Body of pancreas (tissue), 4 donors: Measurements from ENCODE around the gene CAPN2. TPM values are rescaled to one million over a fixed set of nuclear protein-coding genes. Genes with fewer than 3 reads are reported as not detected.
"Not testable (repeated sequence)": the region's sequence is repeated elsewhere in the genome, so short reads cannot be mapped to it uniquely, and the experiment has no call there.

Experiments used
- ATAC-seq: fragments of 150-250 bp; one replicate; pipeline ENCODE4 v1.9.1; 2016
- DNase-seq, 4 donors: peaks; one replicate each; pipeline ENCODE4 v3.0.0-alpha.2; 2019
- H3K27ac ChIP-seq, 4 donors: fragments of 200-600 bp; sonication (generic); 1 replicate in 3 of 4; 2 replicates in 1 of 4; pipeline versions ENCODE4 v1.5.1 to v1.6.1; 2016 to 2019; ENCODE audit warnings: mild to moderate bottlenecking in 1 of 4, mixed read lengths in 1 of 4, moderate library complexity in 1 of 4
- H3K27me3 ChIP-seq, 2 donors: fragments of 200-600 bp; sonication (generic); one replicate each; pipeline ENCODE4 v1.6.0; 2016; ENCODE audit warnings: mild to moderate bottlenecking in 1 of 2
- H3K36me3 ChIP-seq, 2 donors: fragments of 200-600 bp; sonication (generic); replicated peaks in 1 of 2; 2 replicates each; pipeline ENCODE4 v1.5.1; 2016; ENCODE audit warnings: low read depth in 2 of 2; ENCODE audit not compliant: insufficient read depth in 1 of 2
- H3K4me1 ChIP-seq: fragments of 200-600 bp; sonication (generic); one replicate; pipeline ENCODE4 v1.6.0; 2016
- H3K4me3 ChIP-seq, 2 donors: fragments of 200-600 bp; sonication (generic); 1 replicate in 1 of 2; 2 replicates in 1 of 2; pipeline ENCODE4 v1.5.1; 2016 to 2019
- H3K9me3 ChIP-seq, 3 donors: fragments of 200-600 bp; sonication (generic); 1 replicate in 2 of 3; 2 replicates in 1 of 3; pipeline ENCODE4 v1.5.1; 2016
- POLR2A ChIP-seq, 3 donors: fragments of 450-650 bp; IDR thresholded peaks; one replicate each; pipeline ENCODE4 v1.6.1; 2016; ENCODE audit warnings: antibody characterized with exemption in 3 of 3, mild to moderate bottlenecking in 2 of 3
- WGBS, 2 donors: methylation state at CpG; one replicate each; pipeline ENCODE4 v1.1.5; 2017; 5-methylcytosine and 5-hydroxymethylcytosine counted together
- intact Hi-C: fragments of 100-400 bp; cut with DNase I; formaldehyde crosslinking; loops from one replicate; pipeline ENCODE4 v1.15.1; 2023
- total RNA-seq, 2 donors: library from RNA; depleted of rRNA; stranded (reverse); fragments of >200 nt; gene quantifications; one replicate each; pipeline ENCODE4 v1.1.0, GENCODE V29; 2016
- TF ChIP-seq, protein P1 (sequence below), 7 experiments: fragments of 450-650 bp in 4 of 7; fragments of 200-600 bp in 3 of 7; sonication (generic) in 3 of 7; IDR thresholded peaks; one replicate each; pipeline ENCODE4 v1.5.1; 2016 to 2019; ENCODE audit warnings: antibody characterized with exemption in 7 of 7

CAPN2 gene
- total RNA-seq, 2 donors from 2014 or later, result 85.7 to 90.0 TPM

DNA sequence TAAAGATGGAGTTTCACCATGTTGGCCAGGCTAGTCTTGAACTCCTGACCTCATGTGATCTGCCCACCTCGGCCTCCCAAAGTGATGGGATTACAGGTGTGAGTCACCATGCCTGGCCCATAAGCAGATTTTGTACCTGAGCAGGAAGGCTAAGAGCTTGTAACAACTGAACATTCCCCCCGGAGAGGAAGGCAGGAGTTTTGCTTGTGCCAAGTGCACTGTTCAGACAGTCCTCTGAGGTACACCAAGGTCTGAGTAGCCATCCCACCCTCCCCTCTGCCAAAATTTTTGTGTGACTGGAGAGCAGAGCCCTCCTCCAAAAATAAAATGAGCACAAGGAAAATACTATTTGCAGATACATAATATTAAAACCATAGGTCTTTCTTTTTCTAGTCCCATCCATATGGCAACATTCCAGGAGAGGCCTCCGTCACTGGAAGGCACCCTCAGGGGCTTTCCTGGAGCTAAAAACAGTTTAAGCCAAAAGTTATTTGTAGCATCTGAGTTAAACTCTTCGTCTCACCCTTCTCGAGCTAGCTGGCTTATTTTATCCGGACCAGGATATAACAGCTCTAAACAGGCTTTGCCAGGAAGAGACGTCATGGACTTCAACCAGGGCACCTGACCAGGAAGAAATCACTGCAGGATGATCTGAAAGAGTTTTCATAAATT lies 27.2 kb downstream of the CAPN2 start:
- WGBS, 2 donors, result 59 to 65% methylated on average over 6 to 7 of the region's 7 CpGs
- Histone ChIP-seq H3K4me1 (peaks cover 41% of the 10 kb centered on the region), H3K27me3 (no peaks in the 10 kb centered on the region), H3K27ac (peak overlapping the region; percentile 63 to 87 (median 77)), H3K4me3 (no peak overlapping the region), H3K36me3 (no peaks in the 10 kb centered on the region), H3K9me3 (no peaks in the 10 kb centered on the region)
- DNase-seq, result peak in 3 of 4 donors; percentile 32 to 51 (median 36)
- peak; percentile 68 for ATAC-seq
- TF ChIP-seq, protein P1, sequence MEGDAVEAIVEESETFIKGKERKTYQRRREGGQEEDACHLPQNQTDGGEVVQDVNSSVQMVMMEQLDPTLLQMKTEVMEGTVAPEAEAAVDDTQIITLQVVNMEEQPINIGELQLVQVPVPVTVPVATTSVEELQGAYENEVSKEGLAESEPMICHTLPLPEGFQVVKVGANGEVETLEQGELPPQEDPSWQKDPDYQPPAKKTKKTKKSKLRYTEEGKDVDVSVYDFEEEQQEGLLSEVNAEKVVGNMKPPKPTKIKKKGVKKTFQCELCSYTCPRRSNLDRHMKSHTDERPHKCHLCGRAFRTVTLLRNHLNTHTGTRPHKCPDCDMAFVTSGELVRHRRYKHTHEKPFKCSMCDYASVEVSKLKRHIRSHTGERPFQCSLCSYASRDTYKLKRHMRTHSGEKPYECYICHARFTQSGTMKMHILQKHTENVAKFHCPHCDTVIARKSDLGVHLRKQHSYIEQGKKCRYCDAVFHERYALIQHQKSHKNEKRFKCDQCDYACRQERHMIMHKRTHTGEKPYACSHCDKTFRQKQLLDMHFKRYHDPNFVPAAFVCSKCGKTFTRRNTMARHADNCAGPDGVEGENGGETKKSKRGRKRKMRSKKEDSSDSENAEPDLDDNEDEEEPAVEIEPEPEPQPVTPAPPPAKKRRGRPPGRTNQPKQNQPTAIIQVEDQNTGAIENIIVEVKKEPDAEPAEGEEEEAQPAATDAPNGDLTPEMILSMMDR (IDR thresholded peaks at IDR 0.05), result no peak
- TF ChIP-seq POLR2A (IDR thresholded peaks at IDR 0.05), result no peak
- intact Hi-C loops, result no loop called here

DNA sequence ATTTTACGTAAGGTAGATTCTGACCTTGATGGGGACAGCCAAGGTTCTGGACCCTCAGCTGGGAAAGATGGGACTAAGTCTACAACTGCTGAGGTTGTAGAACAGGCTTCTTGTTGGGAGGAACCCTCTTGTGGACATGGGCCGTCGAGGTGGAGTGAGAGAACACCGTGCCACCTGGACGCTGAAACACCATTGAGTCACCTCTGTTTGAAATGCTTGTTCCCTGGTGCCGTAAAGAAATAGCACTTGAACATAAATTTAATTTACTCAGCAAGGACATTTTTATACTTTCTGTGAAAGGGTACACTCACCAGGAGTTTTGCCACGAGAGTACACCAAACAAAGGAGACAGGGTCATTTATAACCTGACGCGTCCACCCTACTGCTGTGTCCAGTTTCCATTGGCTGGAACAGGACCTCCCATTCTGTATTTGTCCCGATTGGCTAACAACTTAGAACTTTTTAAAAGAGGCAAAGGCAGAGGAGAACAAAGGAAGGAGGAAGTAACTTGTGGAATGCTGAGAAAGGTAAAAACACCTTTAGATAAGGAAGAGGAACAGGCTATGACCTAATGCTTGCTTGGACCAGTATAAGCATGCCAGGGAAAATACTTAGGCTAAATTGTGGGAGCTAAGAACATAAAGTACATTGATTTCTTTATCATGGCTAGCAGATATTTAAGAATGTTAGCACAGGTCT lies 27.8 kb downstream of the CAPN2 start:
- H3K9me3 ChIP-seq, H3K4me3 ChIP-seq, H3K27me3 ChIP-seq, H3K36me3 ChIP-seq, intact Hi-C loops: not testable (repeated sequence)
- Histone ChIP-seq H3K4me1 (peaks cover 36% of the 10 kb centered on the region), H3K27ac (peak overlapping the region; percentile 63 to 87 (median 77))
- ATAC-seq (peak; percentile 28), DNase-seq (peak in 2 of 4 donors; percentile 39 to 43)
- WGBS, 2 donors, result 56 to 63% methylated on average over 10 of the region's 10 CpGs
- TF ChIP-seq POLR2A (IDR thresholded peaks at IDR 0.05), result peak in 2 of 3 donors; percentile 9 to 23

DNA sequence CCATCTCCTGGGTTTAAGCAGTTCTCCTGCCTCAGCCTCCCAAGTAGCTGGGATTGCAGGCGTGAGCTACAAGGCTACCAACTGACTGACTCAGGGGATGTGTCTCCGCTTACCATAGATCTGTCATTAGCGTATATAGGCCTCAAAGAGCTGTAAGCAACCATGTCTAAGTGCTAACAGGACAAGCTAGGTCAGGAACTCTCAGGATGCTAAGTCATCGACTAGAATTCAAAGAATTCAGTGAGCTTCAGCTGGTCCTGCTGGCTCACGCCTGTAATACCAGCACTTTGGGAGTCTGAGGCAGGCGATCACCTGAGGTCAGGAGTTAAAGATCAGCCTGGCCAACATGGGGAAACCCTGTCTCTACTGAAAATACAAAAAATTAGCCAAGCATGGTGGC lies 29.5 kb downstream of the CAPN2 start:
- Histone ChIP-seq H3K27me3 (no peaks in the 10 kb centered on the region), H3K9me3 (no peaks in the 10 kb centered on the region), H3K4me1 (peaks cover 32% of the 10 kb centered on the region), H3K27ac (peak overlapping the region in 2 of 4 donors; percentile 17 to 35), H3K4me3 (no peak overlapping the region), H3K36me3 (peaks cover 0 to 2% of the 10 kb centered on the region in 2 donors)
- intact Hi-C loops, result no loop called here
- WGBS, 2 donors, result 94 to 98% methylated on average over 6 of the region's 6 CpGs
- no peak for DNase-seq
- ATAC-seq, result no peak
- no peak for TF ChIP-seq POLR2A (IDR thresholded peaks at IDR 0.05)
- TF ChIP-seq, protein P1 (IDR thresholded peaks at IDR 0.05), result no peak

DNA sequence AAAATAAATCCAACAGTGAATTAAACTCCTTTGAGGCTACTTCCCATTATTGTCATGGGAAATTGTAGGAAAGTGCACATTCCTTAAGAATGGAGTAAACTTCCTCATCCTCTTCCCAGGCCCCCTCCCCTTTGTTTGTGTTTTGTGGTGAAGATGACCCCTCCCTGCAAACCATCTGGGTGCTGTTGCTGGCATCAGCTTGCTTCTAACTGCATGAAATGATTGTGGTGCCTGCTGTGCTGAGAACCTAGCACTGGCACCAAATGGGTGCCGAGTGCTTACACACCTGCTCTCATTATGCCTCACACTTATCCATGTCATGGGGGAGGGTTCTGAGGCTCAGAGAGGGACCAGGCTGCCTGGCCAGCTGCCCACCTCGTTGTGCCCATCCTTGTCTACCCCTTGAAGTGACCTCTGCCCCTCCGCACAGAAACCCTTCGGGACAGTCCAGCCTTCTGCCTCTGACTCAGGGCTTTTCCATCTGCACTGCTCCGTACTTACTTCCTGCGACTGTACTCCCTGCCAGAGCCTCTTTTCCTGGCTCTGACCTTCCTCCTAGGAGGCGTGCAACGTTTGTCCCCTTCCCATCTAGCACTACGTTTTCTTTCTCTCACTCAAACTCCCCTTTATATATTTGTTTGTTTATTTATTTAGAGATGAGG lies 30.6 kb downstream of the CAPN2 start:
- peaks cover 0 to 6% of the 10 kb centered on the region in 2 donors for H3K36me3 ChIP-seq
- no peaks in the 10 kb centered on the region for H3K27me3 ChIP-seq
- intact Hi-C loops, result no loop called here
- WGBS, 2 donors, result 77 to 78% methylated on average over 9 of the region's 9 CpGs
- ATAC-seq, result no peak
- H3K27ac ChIP-seq, result no peak overlapping the region
- TF ChIP-seq, protein P1 (IDR thresholded peaks at IDR 0.05), result no peak
- no peak for TF ChIP-seq POLR2A (IDR thresholded peaks at IDR 0.05)
- H3K4me1 ChIP-seq, result peaks cover 37% of the 10 kb centered on the region
- no peak overlapping the region for H3K4me3 ChIP-seq
- DNase-seq, result no peak
- no peaks in the 10 kb centered on the region for H3K9me3 ChIP-seq

DNA sequence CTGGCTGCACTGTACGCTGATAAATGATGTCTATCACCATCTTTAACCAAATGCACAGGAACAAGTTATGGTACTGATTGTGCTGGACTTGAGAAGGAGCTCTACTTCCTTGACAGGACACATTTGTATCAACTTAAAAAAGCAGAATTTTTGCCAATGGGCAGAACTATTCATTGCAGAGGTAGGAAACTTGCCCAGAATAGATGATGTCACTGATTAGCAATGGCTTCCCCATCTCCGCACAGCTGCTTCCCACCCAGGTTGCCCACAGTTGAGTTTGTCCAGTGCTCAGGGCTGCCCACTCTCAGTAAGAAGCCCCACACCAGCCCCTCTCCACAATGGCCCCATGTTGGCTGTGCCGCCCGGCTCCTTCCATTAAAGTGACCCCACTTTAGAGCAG lies 33.4 kb downstream of the CAPN2 start:
- H3K36me3 ChIP-seq, result peaks cover 0 to 6% of the 10 kb centered on the region in 2 donors
- 95 to 98% methylated on average over 4 of the region's 4 CpGs for WGBS, 2 donors
- no peak overlapping the region for H3K4me3 ChIP-seq
- H3K9me3 ChIP-seq, result no peaks in the 10 kb centered on the region
- no peak overlapping the region for H3K27ac ChIP-seq
- no peak for DNase-seq
- intact Hi-C loops, result no loop called here
- H3K27me3 ChIP-seq, result no peaks in the 10 kb centered on the region
- peaks cover 24% of the 10 kb centered on the region for H3K4me1 ChIP-seq
- no peak for ATAC-seq
- TF ChIP-seq, protein P1 (IDR thresholded peaks at IDR 0.05), result no peak
- no peak for TF ChIP-seq POLR2A (IDR thresholded peaks at IDR 0.05)
